Right hindlimb (tissue), 1 donor: Measurements from ENCODE around the gene C1QTNF9B.
"Not testable (repeated sequence)": the region's sequence is repeated elsewhere in the genome, so short reads cannot be mapped to it uniquely, and the experiment has no call there.

Source experiments
- DNase-seq: peaks from one replicate; pipeline ENCODE4 v3.0.0-alpha.2; 2018

The C1QTNF9B gene

DNA sequence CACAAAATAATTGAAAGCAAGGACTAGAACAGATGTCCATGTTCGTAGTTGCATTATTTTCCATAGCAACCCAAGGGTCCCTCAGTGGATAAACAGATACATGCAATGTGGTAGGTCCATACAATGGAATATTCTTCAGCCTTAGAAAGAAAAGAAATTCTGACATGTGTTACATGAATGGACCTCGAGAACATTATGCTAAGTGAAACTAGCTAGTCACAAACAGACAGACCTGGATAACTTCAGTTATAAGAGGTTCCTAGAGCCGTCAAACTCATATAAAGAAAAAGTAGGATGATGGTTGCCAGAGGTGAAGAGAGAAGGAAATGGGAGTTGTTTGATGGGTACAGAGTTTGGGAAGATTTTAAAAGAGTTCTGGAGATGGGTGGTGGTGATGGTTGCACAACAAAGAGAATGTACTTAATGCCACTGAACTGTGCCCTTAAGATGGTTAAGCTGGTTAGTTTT is at the start of gene C1QTNF9B:
C1QTNF9B (minus strand) TSS at position 51 of the 468 bp plus-strand sequence.
- DNase-seq: not testable (repeated sequence)

GRCh38 chr13:23946900-23947299 is 49.6 kb upstream of the C1QTNF9B start:
- no peak for DNase-seq

DNA sequence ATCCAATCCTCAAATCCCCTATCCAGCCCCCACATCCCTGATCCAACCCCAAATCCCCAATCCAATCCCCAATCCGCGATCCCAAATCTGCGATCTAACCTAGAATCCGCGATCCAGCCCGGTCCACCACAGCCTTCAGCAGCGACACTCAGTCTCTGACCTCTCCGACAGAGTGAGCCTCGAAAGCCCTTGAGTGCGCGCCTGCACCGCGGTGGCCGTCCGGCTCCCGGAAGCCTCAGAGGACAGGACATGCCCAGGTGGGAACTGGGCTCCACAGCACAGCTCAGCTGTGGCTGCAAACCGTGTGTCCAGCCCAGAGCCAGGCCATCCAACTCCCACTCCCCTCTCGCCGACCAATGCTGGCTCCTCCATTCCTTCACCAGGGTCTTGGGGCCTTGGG is 48.8 kb upstream of the C1QTNF9B start:
- no peak for DNase-seq

DNA sequence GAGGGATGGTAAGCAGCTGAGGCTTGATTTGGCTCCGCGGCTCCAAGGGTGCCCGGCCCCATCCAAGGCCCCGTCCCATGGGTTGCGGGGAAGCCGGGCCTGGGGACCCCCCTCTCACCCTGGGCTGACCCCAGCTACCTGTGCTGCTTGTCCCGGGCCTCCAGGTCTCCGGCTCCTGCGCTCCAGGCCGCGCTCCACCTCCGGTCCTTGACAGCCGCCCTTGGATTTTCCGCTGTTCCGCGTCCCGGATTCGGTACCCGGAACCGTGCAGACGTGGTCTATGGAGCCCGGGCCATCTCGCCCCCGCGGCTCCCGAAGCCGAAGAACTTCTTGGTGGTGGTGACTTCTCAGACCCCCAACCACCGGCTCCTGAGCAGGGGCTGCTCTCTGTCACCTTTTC is 48.3 kb upstream of the C1QTNF9B start:
- DNase-seq: no peak

DNA sequence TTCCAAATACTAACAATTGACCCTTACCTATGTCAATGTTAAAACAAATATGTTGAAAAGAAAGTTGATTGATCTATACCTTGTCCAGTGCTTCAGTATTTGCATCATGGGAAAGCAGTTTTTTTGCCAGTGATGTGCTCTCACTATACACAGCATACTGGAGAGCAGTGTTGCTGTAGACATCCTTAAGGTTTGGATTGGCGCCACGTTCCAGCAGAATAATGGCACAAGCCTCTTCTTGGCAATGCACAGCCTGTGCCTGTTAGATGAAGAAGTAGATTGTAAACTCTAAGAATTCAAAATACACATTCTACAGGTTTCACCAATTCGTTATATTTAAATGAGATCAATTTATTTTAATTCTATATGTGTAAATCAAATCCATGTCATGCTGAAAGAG is 43.9 kb upstream of the C1QTNF9B start:
- DNase-seq: no peak

DNA sequence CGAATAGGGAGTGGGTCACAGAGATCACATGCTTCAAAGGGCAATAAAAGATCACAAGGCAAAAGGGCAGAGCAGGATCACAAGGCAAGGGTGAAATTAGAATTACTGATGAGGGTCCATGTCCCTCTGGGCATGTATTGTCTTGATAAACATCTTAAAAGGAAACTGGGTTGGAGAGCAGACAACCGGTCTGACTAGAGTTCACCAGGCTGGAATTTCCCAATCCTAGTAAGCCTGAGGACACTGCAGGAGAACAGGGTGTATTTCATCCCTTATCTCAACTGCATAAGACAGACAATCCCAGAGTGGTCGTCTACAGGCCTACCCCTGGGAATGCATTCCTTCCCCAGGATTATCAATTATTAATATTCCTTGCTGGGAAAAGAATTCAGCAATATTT is 42.4 kb upstream of the C1QTNF9B start:
- not testable (repeated sequence) for DNase-seq

GRCh38 chr13:23934520-23934919 is 37.2 kb upstream of the C1QTNF9B start:
- DNase-seq: no peak

DNA sequence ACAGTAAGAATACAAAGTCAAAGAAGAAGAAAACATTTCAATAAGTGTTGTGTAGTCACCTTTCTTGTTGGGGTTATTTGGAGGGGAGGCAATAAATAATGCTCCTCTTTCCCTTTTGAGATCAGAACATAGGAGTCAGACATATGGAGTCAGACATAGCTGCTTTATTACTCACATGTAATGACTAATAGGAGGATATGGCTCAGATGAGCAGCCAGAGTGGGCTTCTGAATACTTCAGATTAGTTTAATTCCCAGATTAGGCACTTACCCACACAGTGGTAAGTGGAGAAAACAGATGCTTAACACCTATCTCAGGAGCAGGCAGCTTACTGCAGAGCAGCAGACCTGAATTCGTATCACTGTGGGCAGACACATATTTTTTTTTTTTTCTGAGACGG is 31.7 kb upstream of the C1QTNF9B start:
- no peak for DNase-seq

GRCh38 chr13:23923031-23923430 is 25.7 kb upstream of the C1QTNF9B start:
- no peak for DNase-seq

DNA sequence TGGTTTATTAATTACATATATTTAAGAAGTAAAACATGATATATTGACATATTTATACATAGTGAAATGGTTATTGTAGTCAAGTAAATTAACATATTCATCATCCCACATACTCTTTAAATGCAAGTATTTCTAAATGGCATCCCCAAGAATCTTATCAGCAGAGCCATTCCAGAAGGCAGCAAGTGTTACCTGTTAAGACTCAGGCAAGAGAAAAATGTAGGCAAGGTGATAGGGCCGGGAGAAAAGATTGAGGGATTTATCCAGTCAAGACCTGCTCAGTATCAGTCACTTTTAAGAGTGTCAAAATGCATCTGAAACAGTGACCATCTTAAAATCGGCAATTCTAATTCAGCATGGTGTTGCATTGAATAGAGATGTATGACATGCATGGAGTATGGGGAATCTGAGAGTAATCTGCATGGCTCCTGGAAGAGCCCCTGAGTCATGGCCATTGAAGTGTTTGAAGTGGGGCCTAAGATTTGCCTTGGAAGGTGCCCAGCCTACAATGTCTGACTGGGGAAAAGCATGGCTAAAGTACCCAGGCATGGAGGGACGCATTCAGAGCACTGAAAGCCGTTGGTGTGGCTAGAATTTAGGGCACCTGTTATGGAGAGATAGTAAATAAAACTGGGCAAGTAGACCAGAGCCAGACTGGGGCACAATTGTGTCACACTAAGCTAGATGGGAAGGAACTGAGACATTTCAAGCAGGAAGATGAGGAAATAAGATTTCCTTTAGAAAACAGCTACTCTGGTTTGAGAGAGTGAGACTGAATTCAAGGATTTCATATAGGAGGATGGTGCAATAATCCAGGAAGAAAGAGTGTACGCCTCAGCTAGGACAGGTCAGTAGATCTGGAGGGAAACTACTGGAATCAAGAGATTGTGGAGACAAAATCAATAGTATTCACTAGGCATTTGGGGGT is 25.0 kb upstream of the C1QTNF9B start:
- no peak for DNase-seq

DNA sequence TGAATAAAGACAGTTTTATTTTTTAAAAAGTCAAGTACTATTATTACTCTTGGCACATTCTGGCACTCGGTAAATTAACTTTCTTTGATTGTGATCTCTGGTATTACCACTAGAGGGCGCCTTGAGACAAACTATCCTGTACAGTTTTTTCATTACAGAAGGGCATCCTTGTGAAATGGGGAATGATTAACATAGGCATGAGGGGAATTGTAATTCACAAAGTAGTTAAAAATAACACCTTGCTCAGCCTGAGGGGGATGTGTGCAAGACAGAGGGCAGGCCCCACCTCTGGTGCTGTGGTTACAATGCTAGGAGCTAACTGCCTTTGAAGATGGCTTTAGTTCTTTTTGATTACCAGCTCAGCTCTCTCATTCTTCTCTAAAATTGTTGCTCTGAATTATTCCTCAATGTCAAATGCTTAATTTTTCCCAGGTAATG is 24.2 kb upstream of the C1QTNF9B start:
- DNase-seq: no peak

- DNase-seq: no peak
Measured at GRCh38 chr13:23919006-23919405, 21.7 kb upstream of the C1QTNF9B start.

DNA sequence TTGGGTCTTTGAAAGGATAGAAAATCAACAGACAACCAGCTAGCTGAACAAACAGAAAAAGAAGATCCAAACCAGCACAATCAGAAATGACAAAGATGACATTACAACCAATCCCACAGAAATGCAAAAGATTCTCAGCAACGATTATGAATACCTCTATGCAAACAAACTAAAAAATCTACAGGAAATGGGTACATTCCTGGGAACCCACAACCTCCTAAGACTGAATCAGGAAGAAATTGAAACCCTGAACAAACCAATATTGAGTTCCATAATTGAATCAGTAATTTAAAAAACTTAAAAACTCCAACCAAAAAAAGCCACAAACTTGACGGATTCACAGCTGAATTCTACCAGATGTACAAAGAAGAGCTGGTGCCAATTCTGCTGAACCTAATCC is 20.9 kb upstream of the C1QTNF9B start:
- no peak for DNase-seq

DNA sequence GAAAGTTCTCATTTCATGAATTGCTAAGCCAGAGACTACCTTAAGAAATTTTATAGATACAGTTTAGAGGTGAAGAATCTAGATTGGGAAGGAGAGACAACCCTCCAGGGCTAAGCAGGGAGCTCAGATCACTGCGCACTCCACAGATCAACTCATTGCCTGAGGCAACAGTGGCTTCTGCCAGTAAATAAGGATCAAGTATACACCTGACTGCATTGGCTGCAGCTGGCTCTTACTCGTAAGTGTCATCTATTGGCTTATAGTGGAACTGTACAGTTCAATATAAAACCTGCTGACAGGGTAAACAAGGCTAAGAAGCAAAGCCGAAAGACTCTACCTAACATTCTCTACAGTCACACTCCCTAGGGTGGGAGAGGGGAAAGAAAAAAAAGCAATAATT is 18.0 kb upstream of the C1QTNF9B start:
- no peak for DNase-seq

DNA sequence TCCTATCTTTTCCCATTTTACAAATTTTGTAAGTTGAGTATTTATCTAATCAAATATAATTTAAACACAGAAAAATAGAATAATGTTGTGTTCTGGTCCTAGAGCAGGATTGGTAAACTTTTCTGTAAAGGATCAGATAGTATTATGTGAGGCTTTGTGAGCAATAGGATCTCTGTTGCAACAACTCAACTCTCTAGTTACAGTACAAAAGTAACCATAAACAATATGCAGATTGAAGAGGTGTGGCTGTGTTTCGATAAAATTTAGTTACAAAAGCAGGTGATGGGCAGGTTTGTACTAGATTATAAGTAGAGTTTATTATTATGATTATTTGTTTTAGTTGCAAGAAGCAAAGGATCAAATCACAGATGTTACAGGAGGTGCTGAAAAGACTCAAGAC is 15.2 kb upstream of the C1QTNF9B start:
- no peak for DNase-seq

DNA sequence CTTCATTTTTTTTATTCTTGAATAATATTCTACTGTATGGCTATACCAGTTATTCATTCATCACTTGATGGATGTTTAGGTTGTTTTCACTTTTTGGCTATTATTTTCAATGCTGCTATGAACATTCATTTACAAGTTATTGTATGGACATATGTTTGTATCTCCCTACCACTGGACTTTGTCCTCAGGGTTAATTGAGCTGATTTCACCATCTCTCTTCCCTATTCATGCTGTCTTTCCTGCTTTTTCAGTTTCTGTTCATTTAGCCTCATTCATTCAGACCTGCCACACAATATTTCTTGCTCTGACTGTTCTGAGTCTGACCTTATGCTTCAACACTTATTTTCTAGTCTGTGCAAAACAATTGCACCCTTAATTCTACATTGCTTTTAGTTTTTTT is 12.3 kb upstream of the C1QTNF9B start:
- DNase-seq: no peak

DNA sequence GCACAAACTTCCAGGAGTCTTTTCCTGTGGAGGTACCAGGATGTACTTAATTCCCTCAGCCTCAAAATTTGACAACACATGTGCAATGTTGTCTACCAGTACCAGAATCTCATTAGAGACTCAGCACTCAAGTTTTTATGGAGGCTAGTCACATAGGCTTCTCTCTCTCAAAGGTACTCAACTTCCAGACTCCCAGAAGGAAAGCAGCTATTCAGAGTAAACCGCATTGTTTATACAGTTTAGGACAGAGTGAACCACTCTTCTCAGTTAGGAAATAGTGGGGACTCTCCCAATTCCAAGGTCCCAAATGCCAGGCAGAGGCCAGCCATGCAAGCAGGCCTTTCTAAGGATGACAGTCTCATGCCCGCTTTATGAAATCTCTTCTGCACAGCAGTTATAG is 8.5 kb upstream of the C1QTNF9B start:
- DNase-seq: no peak

DNA sequence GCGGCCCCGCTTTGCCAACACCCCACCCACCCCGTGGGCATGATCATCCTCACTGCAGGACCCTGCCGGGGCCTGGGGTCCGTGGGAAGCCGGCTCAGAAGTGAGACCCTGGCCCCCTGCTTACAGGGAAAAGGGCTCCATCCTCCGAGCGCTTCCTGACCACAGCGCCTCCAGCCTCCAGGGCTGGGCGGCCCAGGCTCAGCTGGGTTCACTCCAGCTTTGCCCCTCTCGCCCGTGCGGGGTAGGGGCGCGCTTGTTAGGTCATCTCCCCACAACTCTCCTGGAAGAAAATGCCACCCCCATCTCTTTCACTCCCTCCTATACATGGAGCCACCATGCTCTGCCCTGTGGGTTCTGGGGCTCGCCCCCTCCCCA is 6.6 kb upstream of the C1QTNF9B start:
- no peak for DNase-seq

GRCh38 chr13:23902975-23903905 is 5.9 kb upstream of the C1QTNF9B start:
- DNase-seq: no peak

GRCh38 chr13:23901365-23901764 is 4.1 kb upstream of the C1QTNF9B start:
- no peak for DNase-seq

DNA sequence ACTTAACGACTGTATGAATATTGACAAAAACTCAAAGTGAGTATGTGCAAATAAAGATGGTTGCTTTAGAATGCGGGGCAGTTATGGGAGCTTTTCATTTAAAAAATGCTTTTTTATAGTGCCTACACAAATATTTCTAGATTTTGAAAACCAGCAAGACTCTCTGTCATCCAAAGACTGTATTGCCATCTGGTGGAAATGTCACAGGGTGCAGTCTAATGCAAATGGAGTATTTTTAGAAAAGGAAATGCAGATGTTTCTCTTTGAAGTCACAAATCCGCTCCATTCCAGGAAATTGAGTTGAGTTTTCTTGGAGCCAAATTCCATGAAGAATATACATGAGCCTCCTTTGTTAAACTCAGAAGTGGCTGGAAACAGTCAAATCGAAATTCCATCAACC is 2.3 kb upstream of the C1QTNF9B start:
- no peak for DNase-seq

DNA sequence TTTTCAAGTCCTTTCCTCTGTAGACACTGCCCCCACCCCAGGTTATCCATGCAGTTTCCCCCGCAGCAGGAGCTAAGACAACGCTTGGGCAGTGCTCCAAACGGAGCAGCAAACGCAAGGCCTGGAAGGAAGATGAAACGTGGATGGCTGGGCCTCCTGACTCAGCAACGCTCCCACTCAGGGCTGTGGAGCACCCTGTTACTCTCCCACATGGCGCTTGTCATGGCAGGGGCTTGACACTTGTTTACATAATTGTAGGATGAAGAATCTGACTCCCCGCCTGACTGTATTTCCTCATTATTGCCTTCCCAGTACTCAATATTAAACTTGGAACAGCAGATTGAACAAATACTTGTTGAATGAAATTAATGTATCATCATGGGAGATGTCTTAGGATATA is 799 bp upstream of the C1QTNF9B start:
- no peak for DNase-seq

DNA sequence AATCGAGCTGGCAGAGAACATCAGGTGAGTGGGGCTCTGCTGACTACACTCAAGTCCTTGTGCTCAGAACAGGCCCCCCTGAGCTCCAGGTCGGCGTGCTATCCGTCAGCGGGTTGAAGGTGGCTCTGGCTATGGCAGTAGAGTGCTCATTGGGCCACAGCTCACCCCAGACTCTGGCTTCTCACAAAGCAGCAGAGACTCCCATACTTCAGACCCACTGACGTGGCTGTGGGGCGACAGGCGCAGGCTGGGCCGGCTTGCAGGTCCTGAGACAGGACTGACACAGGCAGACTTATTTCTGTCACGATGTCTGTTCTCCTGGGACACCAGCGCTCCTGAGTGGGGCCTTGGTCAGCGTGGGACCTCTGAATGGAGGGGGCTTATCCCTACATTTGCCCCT is 2.6 kb downstream of the C1QTNF9B start:
- DNase-seq: not testable (repeated sequence)

GRCh38 chr13:23893791-23894190 is 3.5 kb downstream of the C1QTNF9B start:
- DNase-seq: not testable (repeated sequence)
